Measurements from ENCODE around the gene PCCA.
"Not testable (repeated sequence)": the region's sequence is repeated elsewhere in the genome, so short reads cannot be mapped to it uniquely, and the experiment has no call there.

The PCCA gene

DNA sequence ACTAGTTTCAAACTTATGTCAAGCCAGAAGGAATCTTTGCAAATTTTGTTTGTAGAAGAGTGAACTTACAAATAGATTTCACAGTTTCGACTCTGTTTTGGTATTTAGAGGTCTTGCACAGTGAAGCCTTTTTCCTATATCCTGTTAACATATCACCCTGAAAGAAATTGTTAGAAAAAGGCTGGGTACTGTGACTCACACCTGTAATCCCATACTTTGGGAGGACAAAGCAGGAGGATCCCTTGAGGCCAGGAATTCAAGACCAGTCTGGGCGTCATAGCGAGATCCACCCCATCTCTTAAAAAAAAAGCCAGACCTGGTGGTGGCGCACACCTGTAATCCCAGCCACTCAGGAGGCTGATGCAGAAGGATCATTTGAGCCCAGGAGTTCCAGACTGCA, 275.7 kb downstream of the PCCA start:
- DNase-seq = no peak

DNA sequence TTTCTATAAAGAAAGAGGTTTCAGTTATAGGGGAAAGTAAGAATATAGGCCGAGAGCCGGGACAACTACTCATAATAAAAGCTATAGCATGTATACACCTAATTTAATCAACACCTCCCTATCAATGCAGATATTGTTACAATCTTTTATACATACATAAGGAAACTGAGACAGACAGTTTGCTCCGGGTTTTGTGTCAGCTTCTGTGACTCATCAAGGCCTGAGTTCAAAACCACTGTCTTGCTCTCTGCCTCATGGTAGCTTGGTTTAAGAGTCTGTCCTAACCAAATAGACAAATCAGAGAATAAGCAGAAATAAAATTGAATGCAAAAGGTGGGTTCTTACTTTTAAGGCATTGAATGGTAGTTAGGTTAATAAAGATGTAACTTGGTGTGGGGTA, 276.8 kb downstream of the PCCA start:
- DNase-seq = no peak

GRCh38 chr13:100378533-100378932, 289.6 kb downstream of the PCCA start:
- no peak for DNase-seq

DNA sequence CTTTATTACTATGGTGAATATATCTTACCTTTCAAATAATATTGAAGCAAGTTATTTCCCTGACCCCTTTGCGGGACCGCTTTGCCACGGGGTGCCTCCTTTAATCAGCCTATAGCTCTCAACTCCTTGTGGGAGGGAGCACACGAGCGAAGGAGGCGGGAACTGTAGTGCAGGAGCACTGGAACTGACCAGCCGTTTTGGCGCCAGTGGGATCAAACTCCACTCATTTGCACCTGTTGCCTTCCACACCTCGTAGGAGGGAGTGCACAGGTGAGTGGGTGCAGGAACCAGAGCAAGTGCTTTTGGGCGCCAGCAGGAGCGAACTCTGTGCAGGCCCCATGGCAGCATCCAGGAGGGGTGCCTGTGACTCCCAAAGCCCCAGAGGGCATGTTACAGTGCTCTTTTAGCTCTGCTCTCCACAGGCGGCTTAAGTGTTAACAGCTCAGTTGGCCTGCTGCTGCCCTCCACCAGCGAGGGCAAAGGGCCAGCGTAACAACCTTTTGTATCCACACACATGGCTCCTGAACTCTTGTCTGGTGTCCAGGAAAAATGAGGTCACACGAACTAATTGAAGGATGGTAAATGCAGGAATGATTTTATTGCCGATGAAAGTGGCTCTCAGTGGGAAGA, 292.8 kb downstream of the PCCA start:
- DNase-seq = no peak

DNA sequence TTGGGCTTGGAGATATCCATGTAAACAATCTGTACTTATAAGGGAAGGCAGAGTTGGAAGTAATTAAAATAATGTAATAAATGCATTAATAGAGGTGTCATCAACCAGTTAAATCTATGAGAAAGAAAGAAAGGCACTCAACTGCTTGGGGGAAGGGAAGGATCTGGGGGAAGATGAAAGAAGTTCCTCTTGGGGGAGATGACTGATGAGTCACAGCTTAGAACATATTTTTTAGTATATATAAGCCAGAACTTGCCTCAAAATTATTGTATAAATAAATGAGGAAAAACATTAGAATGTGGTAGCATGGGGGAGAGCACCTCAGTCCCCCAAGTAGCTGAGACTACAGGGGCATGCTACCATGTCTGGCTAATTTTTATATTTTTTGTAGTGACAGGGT, 293.9 kb downstream of the PCCA start:
- no peak for DNase-seq

- DNase-seq = no peak
These were observed 298.5 kb downstream of the PCCA start for GRCh38 chr13:100387416-100387815.

DNA sequence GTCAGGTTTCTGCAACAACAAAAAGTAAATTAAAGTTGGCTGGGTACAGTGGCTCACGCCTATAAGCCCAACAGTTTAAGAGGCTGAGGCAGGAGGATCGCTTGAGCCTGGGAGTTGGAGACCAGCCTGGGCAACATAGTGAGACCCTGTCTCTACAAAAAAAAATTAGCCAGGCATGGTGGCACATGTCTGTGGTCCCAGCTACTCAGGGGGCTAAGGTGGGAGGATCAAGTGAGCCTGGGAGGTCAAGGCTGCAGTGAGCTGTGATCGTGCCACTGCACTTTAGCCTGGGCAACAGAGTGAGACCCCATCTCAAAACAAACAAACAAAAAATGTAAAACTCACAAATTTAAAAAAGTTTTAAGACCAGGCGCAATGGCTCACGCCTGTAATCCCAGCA, 299.3 kb downstream of the PCCA start:
- not testable (repeated sequence) for DNase-seq

DNA sequence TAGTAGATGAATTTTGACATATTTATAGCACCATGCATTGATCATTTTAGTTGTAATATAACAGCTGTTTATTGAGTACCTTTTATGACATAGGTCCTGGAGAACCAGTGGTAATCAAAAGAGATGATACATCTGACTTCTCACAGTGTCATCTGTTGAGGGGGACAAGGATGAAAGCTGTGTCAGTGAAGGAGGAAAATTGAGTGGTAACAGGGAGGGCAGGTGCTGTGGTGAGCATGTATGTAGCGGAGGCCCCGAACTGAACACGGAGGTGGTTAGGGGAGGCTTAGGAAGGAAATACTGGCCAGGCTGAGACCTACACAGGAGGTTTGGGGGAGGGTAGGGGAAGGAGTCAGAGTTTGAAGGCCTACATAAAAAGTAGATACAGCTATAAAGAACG, 300.0 kb downstream of the PCCA start:
- no peak for DNase-seq

DNA sequence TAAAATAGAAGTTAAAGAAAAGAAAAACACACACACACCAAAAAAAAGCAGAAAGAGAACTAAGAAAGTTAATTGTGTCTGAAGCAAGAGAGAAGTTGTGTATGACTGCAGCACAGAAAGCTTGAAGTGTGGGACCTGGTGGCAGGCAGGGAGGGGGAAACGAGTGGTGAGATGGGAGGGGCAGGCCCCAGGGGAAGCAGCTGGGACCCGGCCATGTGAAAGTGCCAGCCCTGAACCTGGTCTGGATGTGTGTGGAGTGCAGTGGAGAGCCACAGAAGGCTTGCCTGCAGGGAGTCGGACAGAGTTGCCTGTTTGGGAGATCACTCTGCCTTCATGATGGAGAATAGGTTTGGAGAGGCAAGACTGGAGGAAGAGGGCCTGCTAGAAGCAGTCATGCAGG, 300.7 kb downstream of the PCCA start:
- no peak for DNase-seq

DNA sequence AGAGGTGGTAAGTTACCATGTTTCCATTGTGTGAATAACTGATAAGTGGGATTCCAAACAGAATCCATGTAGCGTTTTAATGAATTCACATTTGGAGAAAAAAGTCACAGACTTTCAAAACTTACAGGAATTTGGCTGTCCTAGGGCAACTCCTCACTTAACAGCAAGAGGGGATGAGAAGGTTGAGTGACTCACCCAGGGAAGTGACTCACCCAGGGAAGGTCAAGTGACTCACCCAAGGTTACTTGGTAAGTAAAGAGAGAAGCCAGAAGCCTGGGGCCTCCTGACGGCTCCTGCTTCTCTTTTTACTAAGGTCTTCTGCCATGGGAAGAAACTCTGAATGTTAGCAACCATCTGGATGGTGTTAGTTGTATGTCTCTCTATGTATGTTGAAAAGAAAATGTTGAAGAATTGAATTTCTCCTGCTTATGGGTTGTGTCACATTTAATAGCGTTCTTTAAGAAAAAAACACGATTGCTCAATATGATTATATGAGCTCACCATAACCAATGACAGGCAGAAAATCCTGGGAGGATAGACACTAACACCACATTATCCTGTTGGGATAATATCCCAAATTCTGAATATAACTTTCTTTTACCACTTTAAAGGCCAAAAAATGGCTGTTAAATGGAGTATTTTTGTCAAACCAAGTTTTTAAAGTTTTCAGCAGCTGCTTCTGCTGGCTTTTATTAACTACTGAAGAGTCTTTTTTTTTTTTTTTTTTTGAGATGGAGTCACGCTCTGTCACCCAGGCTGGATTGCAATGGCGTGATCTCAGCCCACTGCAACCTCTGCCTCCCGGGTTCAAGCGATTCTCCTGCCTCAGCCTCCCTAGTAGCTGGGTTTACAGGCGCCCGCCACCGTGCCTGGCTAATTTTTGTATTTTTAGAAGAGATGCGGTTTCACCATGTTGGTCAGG, 304.1 kb downstream of the PCCA start:
- peak; percentile 62 for DNase-seq

- DNase-seq = no peak
These were observed 305.3 kb downstream of the PCCA start for GRCh38 chr13:100394005-100394695.

DNA sequence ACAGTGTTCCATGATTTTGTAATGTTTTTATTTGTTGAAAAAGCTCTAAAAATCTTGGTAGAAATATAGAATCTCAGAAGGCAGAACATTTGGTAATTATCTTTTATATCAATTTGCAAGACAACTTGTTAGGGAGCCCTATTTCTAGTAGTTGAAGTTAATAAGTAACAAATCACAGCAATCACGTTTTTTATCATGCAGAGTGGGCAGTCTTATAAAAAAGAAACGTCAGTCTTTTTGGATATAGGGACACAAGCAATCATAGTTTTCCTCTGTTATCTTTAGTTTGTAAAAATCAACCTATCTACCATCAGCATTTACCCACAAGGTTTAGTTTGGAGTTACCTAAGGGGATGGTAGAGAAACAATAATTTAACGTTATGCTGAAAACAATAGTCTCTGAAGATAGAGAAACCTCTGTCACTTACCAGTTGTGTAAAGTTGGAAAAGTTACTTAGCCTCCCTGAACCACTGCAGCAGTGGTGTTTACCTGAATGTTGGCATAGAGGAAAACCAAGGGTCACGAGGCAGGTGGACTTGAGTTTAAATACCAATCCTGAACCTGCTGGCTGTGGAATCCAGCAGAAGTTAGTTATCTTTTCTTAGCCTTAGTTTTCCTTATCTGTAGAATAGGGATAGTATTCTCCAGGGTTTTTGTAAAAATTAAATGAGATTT, 306.9 kb downstream of the PCCA start:
- no peak for DNase-seq

DNA sequence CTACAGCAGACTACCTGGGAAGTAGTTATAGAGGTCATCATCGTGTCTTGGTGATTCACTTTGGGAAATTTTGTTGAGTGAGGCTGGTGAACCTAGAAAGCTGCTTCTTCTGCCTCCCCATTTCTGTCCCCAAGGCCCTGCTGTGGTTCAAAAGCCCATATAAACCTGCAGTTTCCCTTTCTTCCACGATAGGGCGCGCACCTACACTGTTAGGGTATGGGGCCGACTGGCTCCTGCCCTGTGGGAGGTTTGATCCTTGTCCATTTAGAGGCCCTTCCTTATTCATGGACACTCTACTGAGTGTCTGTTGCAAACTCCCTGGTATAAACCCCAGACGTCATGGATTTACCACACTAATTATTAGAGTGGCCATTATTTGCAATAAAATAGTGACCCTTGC, 307.9 kb downstream of the PCCA start:
- DNase-seq = no peak

DNA sequence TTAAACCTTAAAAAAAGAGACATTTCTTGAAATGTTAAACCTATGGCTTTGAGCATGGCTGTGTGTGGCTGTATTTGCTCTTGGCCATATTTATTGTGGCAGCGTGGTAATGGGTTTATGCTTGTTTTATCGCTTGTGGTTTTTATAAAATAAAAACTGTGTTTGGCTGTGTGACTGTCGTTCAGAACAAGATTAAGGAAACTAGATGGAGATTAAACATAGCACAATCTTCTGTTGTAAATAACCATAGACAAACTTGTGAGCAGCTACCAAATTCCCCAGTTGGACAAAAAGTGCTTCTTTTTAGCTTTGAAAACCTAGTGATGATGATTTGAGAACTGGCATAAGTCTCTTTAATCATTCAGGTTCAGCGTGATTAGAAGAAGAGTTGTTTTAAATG, 308.7 kb downstream of the PCCA start:
- no peak for DNase-seq

GRCh38 chr13:100398360-100398759, 309.5 kb downstream of the PCCA start:
- no peak for DNase-seq

DNA sequence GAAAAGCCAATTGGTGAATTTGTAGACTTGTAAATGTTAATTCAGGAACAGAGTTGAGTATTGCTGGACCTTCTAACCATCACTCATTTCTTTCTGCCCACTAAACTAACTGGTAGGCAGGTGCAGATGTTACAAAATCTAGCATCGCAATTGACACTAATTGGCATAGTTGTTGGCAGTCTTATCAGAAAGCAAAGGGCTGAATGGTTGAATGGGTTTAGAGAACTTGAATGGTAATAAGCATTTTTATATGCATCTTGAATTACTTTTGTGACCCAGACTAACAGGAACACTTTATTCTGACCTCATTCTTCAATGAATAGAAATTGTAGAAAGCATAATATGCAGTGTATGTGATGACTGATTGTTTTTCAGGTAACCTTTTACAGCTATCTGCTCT, 310.6 kb downstream of the PCCA start:
- no peak for DNase-seq

DNA sequence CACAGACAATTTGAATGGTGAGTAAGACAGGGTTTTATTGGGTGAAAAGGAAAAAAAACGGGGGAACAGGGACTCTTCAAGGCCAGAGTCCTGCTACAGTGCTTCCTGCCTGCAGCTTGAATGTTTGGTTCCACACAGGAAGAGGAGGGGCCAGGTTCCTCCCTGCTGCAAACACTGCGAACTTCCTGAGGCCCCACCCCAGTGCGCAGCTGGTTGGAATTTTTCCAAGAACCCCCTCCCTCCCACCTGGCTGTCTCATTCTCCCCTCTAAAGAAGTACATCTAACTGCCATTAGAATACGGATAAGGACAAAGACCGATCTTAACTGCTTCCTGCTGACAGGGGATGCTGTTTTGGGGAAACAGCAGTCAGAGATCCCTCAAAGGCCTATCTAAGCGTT, 314.8 kb downstream of the PCCA start:
- no peak for DNase-seq

DNA sequence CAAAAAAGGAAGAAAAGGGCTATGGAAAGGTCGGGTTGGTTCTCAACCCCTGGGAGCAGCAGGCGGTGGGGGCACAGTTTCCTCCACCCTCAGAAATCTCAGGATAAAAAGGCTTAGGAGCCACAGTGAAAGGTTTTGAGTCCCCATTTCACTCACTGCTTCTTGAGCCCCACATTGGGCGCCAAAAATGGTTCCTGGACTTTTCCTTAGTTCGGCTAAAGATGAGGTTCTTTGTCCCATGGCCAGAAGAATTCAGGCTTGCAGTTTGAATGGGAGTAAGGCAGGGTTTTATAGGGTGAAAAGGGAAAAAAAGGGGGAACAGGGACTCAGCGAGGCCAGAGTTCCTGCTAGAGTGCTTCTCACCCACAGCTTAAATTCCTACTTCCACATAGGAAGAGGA, 320.2 kb downstream of the PCCA start:
- no peak for DNase-seq

- DNase-seq = no peak
These were observed 334.5 kb downstream of the PCCA start for GRCh38 chr13:100423375-100423774.

DNA sequence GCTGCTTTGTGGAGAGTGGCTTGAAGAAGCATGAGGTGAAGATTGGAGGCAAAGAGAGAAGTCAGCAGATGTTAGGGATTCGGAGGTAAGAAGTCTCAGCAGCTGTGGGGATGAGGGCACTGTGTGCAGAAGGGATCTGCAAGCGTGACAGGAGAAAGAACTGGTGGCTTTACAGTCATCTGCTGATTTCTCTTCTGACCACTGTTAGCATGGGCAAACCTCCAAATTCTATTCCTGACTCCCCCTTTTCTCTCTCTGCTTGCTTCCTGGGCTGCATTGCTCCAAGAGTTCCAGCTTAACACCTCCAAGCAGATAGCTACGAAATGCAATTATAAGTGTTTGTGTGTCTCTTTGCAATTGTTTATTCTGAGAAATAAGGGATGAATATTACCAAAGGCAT, 340.1 kb downstream of the PCCA start:
- DNase-seq = no peak

- no peak for DNase-seq
These were observed 343.7 kb downstream of the PCCA start for GRCh38 chr13:100432611-100433010.

DNA sequence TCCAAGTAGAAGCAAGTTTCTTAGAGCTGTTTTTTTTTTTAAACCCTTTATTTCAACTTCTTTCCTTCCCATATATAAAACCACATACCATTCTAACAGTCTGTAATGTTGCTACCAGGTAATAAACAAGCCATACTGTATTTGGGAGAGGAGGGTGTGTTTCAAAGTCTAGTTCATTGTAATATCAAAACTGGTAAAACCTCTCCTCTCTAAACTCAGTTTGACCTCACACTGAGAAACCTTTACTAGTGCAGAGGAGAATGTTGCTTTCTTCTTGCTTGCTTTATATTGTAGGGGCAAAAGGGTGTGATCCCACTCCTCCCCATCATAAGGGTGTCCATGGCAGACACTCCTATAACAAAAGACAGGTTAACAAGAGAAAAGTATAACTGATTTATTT, 344.6 kb downstream of the PCCA start:
- DNase-seq = no peak

GRCh38 chr13:100434010-100434763, 345.3 kb downstream of the PCCA start:
- DNase-seq = no peak
